ENCODE results near the gene ARHGEF9. TPM values are rescaled to one million over a fixed set of nuclear protein-coding genes. Genes with fewer than 3 reads are reported as not detected.
"Not testable (repeated sequence)": the region's sequence is repeated elsewhere in the genome, so short reads cannot be mapped to it uniquely, and the experiment has no call there.

Gene ARHGEF9
- 14.6 TPM for total RNA-seq

- ATAC-seq: no peak
These were observed at the start of gene ARHGEF9 for GRCh38 chrX:63784902-63785707. Gene ARHGEF9, minus strand, starts transcription at chrX:63785214. Its CDS starts 69 bp downstream, at chrX:63785145.

GRCh38 chrX:63825446-63825845 is 40.4 kb upstream of the ARHGEF9 start:
- ATAC-seq: not testable (repeated sequence)

GRCh38 chrX:63818156-63818555 is 33.1 kb upstream of the ARHGEF9 start:
- ATAC-seq: no peak

- no peak for ATAC-seq
These were observed 32.7 kb upstream of the ARHGEF9 start for GRCh38 chrX:63817696-63818095.

- no peak for ATAC-seq
These were observed 27.8 kb upstream of the ARHGEF9 start for GRCh38 chrX:63812823-63813222.

GRCh38 chrX:63810746-63811145 is 25.7 kb upstream of the ARHGEF9 start:
- ATAC-seq: no peak

- ATAC-seq: no peak
These were observed 24.2 kb upstream of the ARHGEF9 start for GRCh38 chrX:63809173-63809572.

- not testable (repeated sequence) for ATAC-seq
These were observed 10.4 kb upstream of the ARHGEF9 start for GRCh38 chrX:63795406-63795805.

- ATAC-seq: no peak
These were observed 660 bp upstream of the ARHGEF9 start for GRCh38 chrX:63785708-63786040.

GRCh38 chrX:63784346-63784901 is 590 bp downstream of the ARHGEF9 start:
- ATAC-seq: no peak

- no peak for ATAC-seq
These were observed 2.5 kb downstream of the ARHGEF9 start for GRCh38 chrX:63782515-63782914.

- ATAC-seq: no peak
These were observed 16.3 kb downstream of the ARHGEF9 start for GRCh38 chrX:63768760-63769159.

- ATAC-seq: no peak
These were observed 19.3 kb downstream of the ARHGEF9 start for GRCh38 chrX:63765712-63766111.

- ATAC-seq: no peak
These were observed 20.1 kb downstream of the ARHGEF9 start for GRCh38 chrX:63764946-63765345.

GRCh38 chrX:63761639-63762038 is 23.4 kb downstream of the ARHGEF9 start:
- no peak for ATAC-seq

- no peak for ATAC-seq
These were observed 27.0 kb downstream of the ARHGEF9 start for GRCh38 chrX:63758011-63758410.

- ATAC-seq: no peak
These were observed 29.1 kb downstream of the ARHGEF9 start for GRCh38 chrX:63755892-63756291.

GRCh38 chrX:63754860-63755579 is 30.0 kb downstream of the ARHGEF9 start:
- peak; percentile 99 for ATAC-seq

GRCh38 chrX:63754136-63754859 is 30.7 kb downstream of the ARHGEF9 start:
- ATAC-seq: peak; percentile 44

GRCh38 chrX:63751481-63751880 is 33.5 kb downstream of the ARHGEF9 start:
- no peak for ATAC-seq

GRCh38 chrX:63750811-63751210 is 34.2 kb downstream of the ARHGEF9 start:
- no peak for ATAC-seq

GRCh38 chrX:63747331-63747730 is 37.7 kb downstream of the ARHGEF9 start:
- no peak for ATAC-seq

- no peak for ATAC-seq
These were observed 38.3 kb downstream of the ARHGEF9 start for GRCh38 chrX:63746715-63747114.
